Thyroid gland (tissue), 4 donors: ENCODE measurements around the gene DPYSL4.

ENCODE experiments used
- CTCF ChIP-seq, 6 experiments: fragments of 200-600 bp in 3 of 6; fragments of 450-650 bp in 3 of 6; sonication (generic) in 3 of 6; IDR thresholded peaks; one replicate each; pipeline ENCODE4 v1.5.1; 2016 to 2019; ENCODE audit warnings: antibody characterized with exemption in 6 of 6, mild to moderate bottlenecking in 2 of 6, inconsistent platforms in 1 of 6, moderate library complexity in 1 of 6
- POLR2A ChIP-seq, 2 donors: fragments of 450-650 bp; IDR thresholded peaks; one replicate each; pipeline ENCODE4 v1.6.1; 2017; ENCODE audit warnings: antibody characterized with exemption in 2 of 2, mild to moderate bottlenecking in 2 of 2, moderate library complexity in 1 of 2

- TF ChIP-seq CTCF (IDR thresholded peaks at IDR 0.05): no peak
- no peak for TF ChIP-seq POLR2A (IDR thresholded peaks at IDR 0.05)
Measured at GRCh38 chr10:132219486-132219885, 32.7 kb downstream of the DPYSL4 start.
